ENCODE data around the gene CLSTN2.

DNA sequence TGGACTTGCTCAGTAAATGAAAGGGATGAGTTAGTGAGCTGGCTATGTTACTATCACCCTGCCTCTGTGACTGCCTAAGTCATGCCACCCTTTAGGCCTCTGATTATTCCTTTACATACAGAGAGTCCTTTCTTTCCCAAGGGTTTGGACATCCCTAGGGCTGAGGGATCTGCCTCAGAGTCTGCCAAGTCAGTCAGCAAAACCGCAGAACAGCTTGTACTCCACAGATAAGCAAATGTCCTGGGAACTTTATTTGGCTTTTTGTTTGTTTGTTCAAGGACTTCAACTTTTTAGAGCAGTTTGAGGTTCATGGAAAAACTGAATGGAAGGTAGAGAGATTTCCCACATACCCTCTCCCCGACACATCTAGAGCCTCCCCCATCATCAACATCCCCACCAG, 660.3 kb downstream of the CLSTN2 start:
- TF ChIP-seq, protein P1, sequence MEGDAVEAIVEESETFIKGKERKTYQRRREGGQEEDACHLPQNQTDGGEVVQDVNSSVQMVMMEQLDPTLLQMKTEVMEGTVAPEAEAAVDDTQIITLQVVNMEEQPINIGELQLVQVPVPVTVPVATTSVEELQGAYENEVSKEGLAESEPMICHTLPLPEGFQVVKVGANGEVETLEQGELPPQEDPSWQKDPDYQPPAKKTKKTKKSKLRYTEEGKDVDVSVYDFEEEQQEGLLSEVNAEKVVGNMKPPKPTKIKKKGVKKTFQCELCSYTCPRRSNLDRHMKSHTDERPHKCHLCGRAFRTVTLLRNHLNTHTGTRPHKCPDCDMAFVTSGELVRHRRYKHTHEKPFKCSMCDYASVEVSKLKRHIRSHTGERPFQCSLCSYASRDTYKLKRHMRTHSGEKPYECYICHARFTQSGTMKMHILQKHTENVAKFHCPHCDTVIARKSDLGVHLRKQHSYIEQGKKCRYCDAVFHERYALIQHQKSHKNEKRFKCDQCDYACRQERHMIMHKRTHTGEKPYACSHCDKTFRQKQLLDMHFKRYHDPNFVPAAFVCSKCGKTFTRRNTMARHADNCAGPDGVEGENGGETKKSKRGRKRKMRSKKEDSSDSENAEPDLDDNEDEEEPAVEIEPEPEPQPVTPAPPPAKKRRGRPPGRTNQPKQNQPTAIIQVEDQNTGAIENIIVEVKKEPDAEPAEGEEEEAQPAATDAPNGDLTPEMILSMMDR (conservative IDR thresholded peaks at IDR 0.05 in 1 of 2, IDR thresholded peaks at IDR 0.05 in 1 of 2; ENCODE audit: extremely low read depth in 1 of 2, insufficient read depth in 1 of 2, low read depth in 1 of 2, low read length in 2 of 2): no peak
- TF ChIP-seq EZH2 (IDR thresholded peaks at IDR 0.05; ENCODE audit: borderline replicate concordance, low read length): no peak
